ENCODE measurements around the gene CCDC149.

The CCDC149 gene

DNA sequence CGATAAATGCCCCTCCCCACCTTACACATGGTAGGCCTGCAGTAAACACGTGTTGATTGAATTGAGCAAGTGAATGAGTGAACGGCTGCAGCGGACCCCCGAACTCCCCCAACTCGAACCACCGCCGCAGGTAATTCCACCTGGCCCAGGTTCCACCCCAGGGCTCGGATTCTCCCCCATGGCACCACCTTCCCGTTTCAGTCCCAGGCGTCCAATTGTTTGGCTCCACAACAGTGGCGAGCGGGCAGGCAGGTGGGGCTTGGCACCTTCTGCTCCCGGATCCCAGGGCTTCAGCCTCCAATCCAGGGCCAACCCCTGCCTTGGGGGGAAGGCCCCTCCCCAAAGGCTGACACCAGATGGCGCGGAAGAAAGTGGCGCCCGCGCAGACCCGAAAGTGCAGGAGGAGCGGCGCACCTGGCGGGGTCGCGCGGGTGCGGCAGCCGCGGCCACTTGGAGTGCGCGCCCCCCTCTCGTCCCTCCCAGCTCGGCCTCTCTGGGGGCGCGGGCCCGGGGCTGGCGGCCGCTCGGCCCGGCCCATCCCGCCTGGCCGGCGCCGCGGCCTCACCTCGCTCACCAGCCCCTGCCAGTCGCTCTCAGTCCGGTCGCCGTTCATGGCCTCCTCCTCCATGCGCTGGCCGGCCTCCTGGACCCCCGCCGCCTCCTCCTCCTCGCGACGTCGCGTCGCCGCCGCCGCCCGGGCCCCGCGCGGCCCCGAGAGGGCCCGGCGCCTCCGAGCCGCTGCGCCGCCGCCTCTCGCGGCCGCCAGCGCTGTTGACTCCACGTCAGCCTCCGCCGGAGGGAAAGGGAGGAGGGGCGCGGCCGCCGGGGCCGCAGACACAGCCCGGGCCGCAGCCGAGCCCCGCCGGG is at the start of gene CCDC149:
Gene CCDC149 (minus strand): TSS at position 791 of the 867 bp plus-strand sequence. CDS start 178 bp downstream, at position 613.
- DNase-seq: no peak

DNA sequence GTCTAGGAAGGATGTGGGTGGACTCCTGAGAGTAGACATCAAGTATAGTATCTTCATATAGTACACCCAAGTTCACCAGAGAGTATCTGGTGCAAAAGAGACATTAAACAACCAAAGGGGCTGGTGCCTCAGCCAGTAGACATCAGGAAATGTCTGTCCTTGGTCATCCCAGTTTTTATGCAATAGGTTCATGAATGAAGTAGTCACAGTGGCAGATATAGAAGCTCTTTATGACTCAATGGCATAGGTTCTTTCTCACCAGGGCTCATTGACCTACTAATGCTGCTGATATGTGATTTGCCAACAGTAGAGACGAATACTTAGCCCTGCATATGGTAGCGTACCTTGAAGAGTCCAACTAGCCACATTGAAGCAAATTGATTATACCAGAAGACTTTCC is 45.0 kb upstream of the CCDC149 start:
- DNase-seq: no peak

DNA sequence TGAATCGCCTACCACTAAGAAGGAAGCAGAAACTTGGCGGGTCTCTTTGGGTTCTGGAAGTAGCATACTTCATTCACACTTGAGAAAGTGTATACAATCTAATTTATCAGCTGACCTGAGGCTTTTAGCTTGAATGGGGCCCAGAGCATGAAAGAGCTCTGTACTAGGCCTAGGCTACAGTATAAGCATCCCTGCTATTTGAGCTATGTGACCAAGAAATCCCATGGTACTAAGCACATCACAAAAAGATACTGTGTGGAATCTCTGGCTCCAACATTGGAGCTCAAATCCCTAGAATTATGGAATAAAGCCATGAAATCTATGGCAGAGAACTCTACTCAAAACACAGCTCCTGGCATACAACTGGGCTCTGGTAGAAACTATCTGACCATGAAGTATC is 43.9 kb upstream of the CCDC149 start:
- no peak for DNase-seq

DNA sequence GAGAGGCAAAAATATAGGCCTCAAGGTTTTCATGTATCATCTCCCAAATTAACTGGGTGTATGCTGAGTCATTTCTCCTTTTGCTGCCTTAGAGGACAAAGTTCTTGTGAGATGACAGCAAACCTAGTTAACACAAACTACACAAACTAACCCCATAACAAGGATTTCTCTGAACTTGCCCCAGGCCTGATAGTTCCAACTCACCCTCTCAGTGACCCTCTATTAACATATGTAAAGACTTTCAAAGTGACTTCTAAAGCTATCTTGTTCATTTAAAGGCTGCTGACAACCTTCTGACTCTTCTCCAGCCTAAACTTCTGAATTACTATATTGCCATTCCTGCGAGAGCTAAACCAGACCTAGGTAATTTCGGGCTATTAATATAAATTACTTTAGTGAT is 43.2 kb upstream of the CCDC149 start:
- DNase-seq: no peak

DNA sequence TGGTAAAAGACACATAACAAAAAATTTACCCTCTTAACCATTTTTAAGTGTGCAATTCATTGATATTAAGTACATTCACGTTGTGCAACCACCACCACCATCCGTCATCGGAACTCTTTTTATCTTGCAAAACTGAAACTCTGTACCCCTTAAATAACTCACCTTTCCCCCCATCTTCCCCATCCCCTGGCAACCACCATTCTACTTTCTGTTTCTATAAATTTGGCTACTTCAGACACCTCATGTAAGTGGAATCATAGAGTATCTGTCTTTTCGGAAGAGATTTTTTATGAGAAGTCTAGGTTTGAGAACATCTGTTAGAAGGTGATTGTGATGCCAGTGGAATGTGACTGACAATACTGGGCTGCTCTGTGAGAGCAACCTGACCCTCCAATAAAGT is 39.8 kb upstream of the CCDC149 start:
- DNase-seq: no peak

DNA sequence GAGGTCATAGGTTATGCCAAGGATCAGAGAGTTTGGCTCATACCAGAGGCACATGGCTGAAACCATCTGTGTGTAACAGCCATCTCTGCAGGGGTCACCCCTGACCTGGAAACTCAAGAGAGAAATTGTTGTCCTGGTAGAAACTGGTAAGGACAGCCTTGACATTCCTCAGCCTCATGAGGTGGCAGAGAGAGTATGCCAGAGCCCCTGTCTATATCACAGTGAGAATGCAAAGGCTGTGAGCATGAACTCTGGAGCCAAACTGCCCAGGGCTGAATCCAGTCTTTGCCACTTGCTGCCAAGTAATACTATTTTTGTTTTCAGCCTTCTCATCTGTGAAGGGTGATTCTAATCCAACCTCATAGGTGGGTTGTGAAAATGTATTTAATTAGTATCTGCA is 37.1 kb upstream of the CCDC149 start:
- DNase-seq: no peak

DNA sequence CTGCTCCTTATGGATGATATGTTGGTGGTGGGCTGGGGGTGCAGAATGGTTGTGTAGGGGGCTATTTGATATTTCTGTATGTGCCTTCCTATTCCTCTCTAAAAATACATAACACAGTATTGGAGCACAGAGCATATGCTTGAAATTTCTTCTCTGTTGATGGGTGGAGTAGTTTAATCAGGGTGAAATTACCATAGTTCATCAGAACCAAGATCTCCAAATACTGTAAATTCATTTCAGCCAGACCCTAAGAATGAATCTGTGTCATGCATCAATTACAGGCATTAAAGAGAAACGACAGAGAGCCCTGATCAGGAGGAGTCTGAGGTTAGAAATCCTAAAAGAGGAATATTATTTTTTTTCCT is 25.1 kb upstream of the CCDC149 start:
- DNase-seq: no peak

DNA sequence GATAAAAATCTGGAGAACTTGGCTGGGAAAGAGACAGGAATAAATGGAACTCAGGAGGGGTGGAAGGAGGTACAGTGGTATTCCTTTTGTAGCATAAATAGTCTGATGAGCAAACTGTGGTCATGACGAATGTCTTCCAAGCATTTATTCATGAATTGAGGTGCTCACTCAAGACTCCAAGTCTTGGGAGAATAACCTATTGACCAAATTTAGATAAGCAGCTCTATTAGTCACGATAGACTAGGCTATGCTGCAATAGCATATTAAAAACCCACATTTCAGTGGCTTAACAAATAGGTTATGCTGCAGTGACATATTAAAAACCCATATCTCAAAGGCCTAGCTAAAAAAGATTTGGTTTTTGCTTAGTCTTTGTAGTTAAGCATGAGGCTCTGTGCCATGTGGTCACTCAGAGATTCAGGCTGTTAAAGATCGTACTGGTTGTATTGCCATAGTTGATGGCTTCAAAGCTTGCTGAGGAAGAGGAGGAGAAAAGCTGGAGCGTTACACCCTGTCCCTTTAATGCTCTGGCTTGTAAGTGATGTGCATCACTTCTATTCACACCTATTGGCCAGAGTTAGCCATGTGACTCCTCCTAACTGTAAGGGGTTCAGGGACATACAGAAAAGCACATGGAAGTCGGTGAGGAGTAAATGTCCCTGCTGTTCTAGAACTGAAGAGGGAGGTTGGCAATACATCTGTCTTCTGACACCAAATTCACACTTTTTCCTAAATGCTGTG is 24.5 kb upstream of the CCDC149 start:
- no peak for DNase-seq

DNA sequence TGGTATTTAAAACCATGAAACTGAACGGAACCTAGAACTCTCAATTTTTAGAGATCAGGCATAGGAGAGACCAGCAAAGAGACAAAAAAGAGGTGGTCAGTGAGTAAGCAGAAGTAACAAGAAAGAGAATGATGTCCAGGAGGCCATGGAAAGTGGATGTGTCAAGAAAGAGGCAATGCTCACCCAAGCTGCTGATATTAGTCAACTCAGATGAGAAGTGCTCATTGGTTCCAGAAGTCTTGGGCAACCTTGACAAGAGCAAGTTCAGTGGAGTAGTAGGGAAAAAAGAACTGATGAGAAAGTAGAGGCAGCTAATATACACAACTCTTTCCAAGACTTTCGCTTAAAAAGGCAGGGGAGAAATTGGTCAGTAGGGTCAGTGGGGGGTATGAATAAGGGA is 23.0 kb upstream of the CCDC149 start:
- DNase-seq: no peak

DNA sequence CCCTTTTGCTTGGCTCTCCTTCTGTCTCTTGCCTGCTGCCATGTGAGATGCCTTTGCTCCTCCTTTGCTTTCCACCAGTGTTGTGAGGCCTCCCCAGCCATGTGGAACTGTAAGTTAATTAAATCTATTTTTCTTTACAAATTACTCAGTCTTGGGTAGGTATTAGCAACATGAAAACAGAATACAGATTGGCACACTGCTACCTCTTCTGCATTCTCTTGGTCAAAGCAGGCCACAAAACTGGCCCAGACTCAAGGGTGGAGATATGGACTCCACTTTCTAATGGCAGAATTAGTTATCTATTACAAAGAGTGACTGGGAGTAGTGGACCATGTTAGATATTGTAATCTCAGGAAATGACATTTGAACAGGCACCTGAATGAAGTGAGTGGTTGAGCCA is 21.5 kb upstream of the CCDC149 start:
- no peak for DNase-seq

DNA sequence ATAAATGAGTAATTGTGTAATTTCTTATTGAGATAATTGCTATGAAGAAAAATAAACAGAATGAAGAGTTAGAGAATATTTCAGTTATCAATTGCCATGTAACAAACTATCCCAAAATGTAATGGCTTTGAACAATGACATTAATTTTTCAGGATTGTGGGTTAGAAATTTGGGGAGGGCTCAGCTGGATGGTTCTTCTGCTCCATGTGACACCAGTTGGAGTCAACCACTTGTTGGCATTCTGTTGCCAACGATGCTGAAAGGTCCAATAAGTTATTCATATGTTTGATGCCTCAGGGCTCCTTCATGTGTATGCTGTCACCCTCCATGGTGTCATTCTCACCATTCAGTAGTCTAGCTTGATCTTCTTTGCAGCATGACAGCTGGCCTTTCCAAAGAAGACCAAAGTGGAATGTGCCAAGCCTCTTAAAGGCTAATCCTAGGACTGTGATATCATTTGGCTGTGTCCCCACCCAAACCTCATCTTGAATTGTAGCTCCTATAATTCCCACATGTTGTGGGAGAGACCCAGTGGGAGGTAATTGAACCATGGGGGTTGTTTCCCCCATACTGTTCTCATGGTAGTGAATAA is 20.9 kb upstream of the CCDC149 start:
- no peak for DNase-seq

DNA sequence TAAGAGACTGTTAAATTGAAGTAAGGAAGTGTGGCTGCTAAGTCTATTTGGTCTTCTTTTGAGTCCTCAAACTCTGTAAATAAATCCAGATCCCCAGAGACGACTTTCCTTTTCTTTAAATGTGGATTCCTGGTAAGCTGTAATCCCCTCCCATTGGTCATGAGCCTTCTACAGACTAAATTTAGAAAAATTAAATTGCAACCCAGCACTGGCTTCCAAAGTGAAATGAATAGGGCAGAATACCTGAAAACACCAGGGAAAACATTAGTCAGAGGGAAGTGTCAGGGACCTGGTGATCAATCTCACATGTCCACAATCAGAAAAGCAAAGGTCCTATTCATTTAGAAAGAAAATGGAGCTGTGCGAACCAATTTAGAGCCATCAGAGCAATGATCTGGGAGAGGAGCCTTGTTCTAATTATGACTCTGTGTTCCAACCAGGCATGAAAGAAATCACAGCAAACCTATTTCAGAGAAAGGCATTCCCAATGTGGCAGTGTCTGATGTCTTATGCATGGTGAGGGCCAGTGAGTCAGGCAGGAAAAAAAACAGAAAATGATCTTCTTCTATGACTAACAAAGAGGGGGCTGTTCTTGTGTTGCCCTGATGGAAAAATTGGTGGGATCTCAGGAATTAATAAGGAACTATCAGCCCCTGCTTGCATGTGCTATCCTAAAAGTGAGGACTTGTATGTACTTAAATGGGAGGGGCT is 19.8 kb upstream of the CCDC149 start:
- DNase-seq: no peak

DNA sequence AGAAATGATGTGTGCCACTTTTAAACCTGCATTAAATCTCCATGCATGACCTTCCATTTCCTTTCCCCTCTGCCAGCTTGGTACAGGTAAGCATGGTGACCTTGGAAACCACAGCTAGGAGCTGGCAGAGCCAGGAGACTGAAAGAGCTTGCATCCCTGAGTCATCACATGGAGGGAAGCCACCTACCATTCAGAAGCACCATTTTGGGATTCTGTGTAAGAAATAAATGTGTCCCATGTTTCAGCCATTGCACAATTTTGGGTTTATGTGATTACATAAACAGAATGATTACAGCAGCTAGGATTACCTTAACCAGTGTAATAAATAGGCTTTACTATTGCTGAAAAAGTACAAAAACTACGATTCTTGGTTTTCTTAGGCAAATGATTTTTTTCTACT is 17.3 kb upstream of the CCDC149 start:
- no peak for DNase-seq

DNA sequence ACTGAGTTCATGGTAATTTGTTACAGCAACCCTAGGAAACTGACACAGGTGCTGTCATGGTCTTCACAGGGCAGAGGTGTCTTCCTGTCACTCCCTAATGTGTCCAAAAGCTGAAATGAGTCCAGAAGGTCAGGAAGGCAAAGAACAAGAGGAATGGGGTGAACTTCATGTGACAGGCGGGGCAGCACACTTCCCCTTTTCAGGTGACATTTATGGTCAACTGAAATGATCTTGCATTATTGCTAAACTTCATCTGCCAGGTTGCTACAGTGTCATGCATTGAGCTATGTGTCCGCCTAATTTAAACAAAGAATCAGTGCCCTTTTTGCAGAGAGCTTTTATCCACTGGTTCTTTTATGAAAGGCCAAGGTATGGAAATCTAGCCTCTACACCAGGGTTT is 15.9 kb upstream of the CCDC149 start:
- no peak for DNase-seq

DNA sequence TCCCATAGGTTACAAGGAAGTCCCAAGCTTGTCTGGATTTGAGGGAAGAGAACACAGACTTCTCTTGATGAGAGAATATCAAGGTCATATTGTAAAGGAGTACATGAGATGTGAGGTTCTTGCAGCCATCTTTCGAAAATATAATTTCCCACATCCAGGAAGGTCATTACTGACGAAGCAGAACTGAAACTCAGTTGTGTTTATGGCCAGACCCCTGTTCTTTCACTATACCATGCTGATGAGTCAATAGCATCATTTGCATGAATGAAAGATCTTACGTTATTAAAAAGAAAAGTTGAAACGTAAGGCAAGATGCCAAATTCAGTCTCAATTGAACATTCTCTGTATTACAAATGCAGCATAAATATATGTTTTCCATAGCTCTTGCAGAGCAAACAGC is 14.2 kb upstream of the CCDC149 start:
- no peak for DNase-seq

DNA sequence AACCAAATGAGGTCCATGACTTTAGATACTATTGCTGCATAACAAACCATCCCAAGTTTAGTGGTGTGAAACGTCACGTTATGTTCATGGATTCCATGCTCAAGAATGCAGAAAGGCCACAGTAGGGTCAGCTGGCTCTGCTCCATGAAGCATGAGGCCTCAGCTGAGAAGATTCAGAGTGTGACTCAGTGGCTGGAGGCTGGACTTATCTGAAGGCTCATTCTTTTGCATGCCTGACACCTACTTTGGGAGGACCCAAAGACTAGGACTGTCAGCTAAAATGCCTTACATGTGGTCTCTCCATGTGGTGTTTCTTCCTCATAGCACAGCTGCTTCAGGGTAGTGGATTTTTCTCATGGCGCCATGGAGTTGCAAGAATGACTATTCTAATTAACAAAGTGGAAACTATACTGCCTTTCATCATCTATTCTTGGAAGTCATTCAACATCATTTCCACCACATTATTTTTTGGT is 11.5 kb upstream of the CCDC149 start:
- no peak for DNase-seq

DNA sequence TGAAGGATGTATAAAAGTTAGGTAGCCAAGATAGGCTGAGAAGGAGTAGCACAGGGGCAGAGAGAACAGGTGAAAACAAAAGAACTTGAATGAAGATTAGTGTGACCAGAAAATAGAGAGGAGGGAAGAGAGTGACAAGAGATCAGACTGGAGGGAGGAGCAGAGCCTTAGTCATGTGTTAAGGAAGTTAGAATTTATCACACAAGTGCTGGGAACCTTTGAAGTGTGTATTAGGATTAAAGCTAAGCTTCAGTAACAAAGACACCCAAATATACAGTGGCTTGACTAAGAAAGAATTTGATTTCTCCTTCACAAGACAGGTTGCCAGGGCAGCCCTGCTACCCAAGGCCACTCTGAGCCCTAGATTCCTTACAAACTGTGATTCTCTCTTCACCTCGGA is 10.7 kb upstream of the CCDC149 start:
- DNase-seq: no peak

DNA sequence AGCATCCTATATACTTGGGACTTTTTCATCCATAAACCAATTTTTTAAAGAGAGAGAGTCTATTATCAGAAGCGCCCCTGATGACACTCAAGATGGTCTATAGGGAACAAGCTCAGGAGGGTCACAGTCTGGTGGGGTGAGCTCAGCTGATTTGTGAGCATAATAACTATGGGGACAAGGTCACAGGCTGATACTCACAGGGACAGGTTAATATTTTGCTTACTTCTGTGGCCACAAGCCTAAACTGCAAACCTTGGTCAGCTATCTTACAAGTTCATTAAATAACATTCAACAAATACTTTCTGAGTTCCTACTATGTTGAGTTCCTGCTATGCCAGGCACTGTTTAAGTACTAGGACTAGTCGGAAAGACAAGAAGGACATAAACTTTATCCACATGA is 10.2 kb upstream of the CCDC149 start:
- no peak for DNase-seq

DNA sequence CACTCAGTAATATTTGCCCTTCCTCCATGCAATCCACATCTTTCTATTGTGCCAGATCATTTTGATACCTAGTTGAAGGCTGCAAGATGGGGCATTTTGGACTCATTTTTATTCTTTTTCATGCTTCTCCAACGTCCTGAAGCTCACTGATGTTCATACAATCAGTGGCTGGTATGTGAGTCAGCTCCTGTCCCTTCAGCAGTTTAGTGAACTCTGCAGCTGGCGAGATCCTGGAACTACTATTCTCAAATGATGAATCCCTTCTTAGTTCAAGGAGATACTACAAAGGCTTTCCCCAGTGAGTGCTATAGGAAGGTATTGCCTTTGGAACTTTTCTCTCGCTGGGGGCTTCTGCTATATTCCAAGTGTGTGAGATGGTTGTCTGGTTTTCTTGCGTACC is 9.6 kb upstream of the CCDC149 start:
- no peak for DNase-seq

DNA sequence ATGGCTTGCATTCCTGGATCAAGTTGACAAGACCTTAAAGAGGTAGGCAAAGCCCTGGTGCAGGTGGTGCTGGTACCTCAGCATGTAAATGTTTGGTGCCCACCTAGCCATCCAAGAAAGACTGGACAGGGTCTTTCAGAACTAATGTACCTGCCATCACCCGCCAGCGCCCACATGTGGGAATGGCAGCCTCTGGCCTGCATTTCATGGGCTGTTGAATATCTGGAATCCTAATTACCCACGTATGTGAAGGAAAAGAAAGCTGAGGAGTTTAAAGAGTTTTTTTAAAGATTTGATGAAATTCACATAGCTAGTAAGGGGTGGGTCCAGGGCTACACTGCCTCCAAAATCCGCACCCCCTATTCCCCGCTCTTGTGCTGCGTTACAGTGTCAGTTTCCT is 8.6 kb upstream of the CCDC149 start:
- DNase-seq: no peak

DNA sequence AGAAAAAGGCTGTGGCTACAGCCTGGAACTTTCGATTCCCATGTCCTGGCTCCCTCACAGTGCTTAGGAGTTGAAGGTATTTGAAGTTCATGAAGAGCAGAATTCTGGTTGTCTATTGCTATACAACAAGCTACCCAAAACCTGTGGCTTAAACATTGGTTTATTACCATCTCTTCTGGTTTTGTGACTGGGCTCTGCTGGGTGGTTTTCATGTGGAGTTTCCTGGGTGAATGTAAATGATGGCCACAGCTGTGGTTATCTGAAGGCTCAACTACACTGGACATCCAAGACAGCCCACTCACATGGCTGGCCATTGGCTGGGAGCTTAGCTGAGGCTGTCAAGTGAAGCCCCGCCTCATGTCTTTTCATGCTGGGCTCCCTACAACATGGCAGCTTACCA is 7.2 kb upstream of the CCDC149 start:
- no peak for DNase-seq

DNA sequence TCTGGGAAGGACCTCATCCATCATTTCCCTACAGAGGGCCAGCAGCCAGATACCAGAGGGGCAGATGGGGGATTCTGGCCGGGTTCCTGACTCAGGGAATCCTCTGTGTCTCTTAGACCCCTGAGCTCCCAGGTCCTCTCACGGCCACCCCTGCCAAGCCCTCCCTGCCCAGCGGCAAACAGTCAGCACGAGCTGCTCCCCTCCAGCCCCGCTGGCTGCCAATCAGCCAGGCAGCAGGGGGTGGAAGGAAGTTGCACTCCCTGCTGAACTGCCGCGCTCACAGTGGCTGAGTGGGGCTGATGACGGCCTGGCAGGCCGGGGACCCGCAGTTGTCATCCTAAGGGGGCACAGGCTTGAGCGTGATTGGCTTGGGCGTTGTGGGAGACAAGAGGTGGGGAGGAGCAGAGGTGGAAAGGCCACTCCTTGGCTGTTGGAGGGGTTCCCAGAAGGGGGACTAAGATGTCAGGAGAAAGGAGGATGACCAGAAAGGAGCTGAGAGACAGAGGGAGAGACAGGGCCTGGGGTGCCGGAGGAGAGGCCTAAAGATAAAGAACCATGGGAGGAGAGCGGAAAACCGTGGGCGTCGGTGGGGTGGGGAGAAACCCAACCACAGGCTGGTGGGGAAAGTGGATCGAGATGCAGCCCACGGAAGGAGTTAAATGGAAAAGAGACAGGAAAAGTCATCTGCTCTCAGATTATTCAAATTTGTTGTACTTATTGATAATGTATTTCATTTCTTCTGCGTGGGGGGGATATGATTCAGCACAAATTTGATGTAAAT is 4.4 kb upstream of the CCDC149 start:
- DNase-seq: no peak

All from activated CD4-positive, CD25-positive, alpha-beta regulatory T cell treated with anti-CD3 and anti-CD28 coated beads, Interleukin-2, amount 50 U/mL, for 72 hours (primary cell).